Rectal smooth muscle tissue (tissue), 1 donor: ENCODE data around the gene SGK1.
"Not testable (repeated sequence)": the region's sequence is repeated elsewhere in the genome, so short reads cannot be mapped to it uniquely, and the experiment has no call there.

Experiments used
- H3K27ac ChIP-seq: one replicate; pipeline ENCODE4 v1.7.0; 2013; ENCODE audit warnings: low read depth, low read length, inconsistent platforms
- H3K27me3 ChIP-seq: one replicate; pipeline ENCODE4 v1.7.0; 2013; ENCODE audit warnings: low read length; ENCODE audit not compliant: control insufficient read depth, insufficient read depth
- H3K36me3 ChIP-seq: one replicate; pipeline ENCODE4 v1.7.0; 2013; ENCODE audit warnings: low read length; ENCODE audit not compliant: control insufficient read depth, insufficient read depth
- H3K4me1 ChIP-seq: one replicate; pipeline ENCODE4 v1.7.0; 2013; ENCODE audit warnings: low read length; ENCODE audit not compliant: control insufficient read depth, insufficient read depth
- H3K4me3 ChIP-seq: one replicate; pipeline ENCODE4 v1.7.0; 2013; ENCODE audit warnings: low read length
- H3K9ac ChIP-seq: one replicate; pipeline ENCODE4 v1.7.0; 2013; ENCODE audit warnings: low read length

SGK1 gene

DNA sequence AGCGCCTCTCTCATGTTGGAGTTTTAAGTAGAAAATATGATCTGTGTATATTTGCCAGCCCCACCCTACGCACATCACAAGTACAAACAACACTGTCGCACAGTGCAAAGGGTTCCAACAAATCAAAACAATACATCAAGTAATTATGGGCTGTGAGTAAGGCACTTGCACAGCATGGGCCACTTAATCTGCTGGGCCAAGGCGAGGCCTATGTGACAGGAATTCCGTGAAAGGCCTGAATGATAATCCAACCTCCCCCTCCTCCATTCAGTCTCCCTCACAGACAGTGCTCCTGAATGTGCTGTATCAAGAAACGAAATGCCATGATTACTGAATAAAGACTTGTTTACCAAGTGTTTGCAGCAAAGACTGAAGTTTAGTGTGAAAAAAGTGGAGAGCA lies 135.4 kb downstream of the SGK1 start:
- H3K27me3 ChIP-seq: no peaks in the 10 kb centered on the region
- no peaks in the 10 kb centered on the region for H3K36me3 ChIP-seq
- H3K27ac ChIP-seq: no peak overlapping the region
- H3K4me3 ChIP-seq: no peak overlapping the region
- H3K9ac ChIP-seq: no peak overlapping the region
- no peaks in the 10 kb centered on the region for H3K4me1 ChIP-seq

DNA sequence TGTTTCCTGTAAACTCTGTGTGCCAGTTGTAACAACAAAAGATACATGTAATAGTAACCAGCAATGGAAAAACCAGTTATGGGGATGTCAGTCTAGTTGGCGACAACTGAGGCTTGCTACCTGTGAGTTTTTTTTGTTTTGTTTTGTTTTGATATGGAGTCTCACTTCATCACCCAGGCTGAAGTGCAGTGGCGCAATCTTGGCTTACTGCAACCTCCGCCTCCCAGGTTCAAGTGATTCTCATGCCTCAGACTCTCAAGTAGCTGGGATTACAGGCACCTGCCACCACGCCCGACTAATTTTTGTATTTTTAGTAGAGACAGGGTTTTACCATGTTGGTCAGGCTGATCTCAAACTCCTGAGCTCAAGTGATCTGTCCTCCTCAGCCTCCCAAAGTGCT lies 136.2 kb downstream of the SGK1 start:
- H3K4me1 ChIP-seq, H3K36me3 ChIP-seq, H3K9ac ChIP-seq, H3K27ac ChIP-seq, H3K27me3 ChIP-seq, H3K4me3 ChIP-seq: not testable (repeated sequence)

DNA sequence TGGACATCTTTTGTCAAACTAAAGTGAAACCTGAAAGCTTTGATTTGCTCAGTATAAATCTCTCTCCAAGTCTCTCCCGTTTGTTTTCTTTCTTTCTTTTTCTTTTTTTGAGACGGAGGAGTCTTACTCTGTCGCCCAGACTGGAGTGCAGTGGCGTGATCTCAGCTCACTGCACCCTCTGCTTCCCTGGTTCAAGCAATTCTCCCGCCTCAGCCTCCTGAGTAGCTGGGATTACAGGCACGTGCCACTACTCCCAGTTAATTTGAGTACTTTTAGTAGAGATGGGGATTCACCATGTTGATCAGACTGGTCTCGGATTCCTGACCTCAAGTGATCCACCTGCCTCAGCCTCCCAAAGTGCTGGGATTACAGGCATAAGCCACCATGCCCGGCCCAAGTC lies 136.7 kb downstream of the SGK1 start:
- H3K27ac ChIP-seq, H3K36me3 ChIP-seq, H3K4me3 ChIP-seq, H3K27me3 ChIP-seq, H3K9ac ChIP-seq, H3K4me1 ChIP-seq: not testable (repeated sequence)

DNA sequence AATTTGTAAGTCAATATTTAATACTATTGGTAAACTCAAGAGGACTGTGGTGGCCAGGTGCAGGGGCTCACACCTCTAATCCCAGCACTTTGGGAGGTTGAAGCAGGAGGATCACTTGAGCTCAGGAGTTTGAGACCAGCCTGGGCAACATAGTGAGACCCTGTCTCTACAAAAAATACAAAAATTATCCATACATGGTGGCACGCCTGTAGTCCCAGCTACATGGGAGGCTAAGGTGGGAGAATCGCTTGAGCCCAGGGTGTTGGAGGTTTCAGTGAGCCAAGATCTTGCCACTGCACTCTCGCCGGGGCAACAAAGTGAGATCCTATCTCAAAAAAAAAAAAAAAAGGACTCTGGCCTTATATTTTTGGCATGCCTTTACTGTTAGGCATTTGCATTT lies 137.4 kb downstream of the SGK1 start:
- not testable (repeated sequence) for H3K4me3 ChIP-seq, H3K9ac ChIP-seq, H3K36me3 ChIP-seq, H3K4me1 ChIP-seq, H3K27ac ChIP-seq, H3K27me3 ChIP-seq

GRCh38 chr6:134178161-134179044 lies 139.5 kb downstream of the SGK1 start:
- no peak overlapping the region for H3K27ac ChIP-seq
- no peaks in the 10 kb centered on the region for H3K27me3 ChIP-seq
- no peaks in the 10 kb centered on the region for H3K36me3 ChIP-seq
- peak overlapping the region; percentile 48 for H3K4me3 ChIP-seq
- no peak overlapping the region for H3K9ac ChIP-seq
- H3K4me1 ChIP-seq: peaks cover 6% of the 10 kb centered on the region

- Histone ChIP-seq H3K36me3 (no peaks in the 10 kb centered on the region), H3K4me3 (peak overlapping the region; percentile 48), H3K27ac (no peak overlapping the region), H3K9ac (no peak overlapping the region), H3K27me3 (no peaks in the 10 kb centered on the region), H3K4me1 (peaks cover 6% of the 10 kb centered on the region)
Measured at GRCh38 chr6:134177753-134178160, 140.2 kb downstream of the SGK1 start.

GRCh38 chr6:134177236-134177635 lies 140.7 kb downstream of the SGK1 start:
- no peak overlapping the region for H3K4me3 ChIP-seq
- no peak overlapping the region for H3K9ac ChIP-seq

DNA sequence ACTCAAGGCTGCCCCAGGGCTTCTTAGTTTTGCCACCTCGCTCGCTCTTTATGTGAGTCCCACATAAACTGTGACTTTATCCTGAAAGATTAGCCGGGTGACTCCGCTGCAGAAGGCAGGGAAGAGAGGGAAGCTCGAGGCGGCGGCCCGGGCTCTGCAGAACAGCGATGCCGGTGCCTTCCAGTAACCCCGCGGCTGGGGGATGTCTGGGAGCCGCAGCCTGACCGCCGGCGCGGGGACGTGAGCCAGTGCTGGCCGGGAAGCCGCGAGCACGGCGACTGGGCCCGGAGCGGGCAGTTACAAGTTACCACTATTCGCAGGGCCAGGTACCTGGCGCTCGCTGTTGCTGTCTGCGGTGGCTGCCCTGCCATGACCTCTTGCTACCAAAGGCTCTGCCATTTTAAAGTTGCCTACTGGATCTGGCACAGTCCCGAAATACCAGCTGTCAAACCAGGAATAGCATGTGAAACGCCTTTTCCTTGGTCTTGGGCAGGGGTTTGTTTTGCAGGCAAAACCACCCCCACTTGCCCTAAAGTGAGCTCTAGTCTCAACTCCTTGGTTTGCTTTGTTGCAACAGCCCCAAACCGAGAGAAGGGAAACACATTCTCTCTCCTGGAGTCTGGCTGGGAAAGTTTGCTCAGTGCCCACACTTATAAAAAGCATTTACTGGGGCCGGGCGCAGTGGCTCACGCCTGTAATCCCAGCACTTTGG lies 141.5 kb downstream of the SGK1 start:
- peaks cover 3% of the 10 kb centered on the region for H3K36me3 ChIP-seq
- H3K27ac ChIP-seq: peak overlapping the region; percentile 22
- no peaks in the 10 kb centered on the region for H3K27me3 ChIP-seq
- peaks cover 6% of the 10 kb centered on the region for H3K4me1 ChIP-seq
- H3K4me3 ChIP-seq: peak overlapping the region; percentile 86
- no peak overlapping the region for H3K9ac ChIP-seq

More at GRCh38 chr6:134177236-134177635, 140.7 kb downstream of the SGK1 start:
- H3K4me1 ChIP-seq: peaks cover 6% of the 10 kb centered on the region
- no peak overlapping the region for H3K27ac ChIP-seq
- H3K27me3 ChIP-seq: no peaks in the 10 kb centered on the region
- no peaks in the 10 kb centered on the region for H3K36me3 ChIP-seq

DNA sequence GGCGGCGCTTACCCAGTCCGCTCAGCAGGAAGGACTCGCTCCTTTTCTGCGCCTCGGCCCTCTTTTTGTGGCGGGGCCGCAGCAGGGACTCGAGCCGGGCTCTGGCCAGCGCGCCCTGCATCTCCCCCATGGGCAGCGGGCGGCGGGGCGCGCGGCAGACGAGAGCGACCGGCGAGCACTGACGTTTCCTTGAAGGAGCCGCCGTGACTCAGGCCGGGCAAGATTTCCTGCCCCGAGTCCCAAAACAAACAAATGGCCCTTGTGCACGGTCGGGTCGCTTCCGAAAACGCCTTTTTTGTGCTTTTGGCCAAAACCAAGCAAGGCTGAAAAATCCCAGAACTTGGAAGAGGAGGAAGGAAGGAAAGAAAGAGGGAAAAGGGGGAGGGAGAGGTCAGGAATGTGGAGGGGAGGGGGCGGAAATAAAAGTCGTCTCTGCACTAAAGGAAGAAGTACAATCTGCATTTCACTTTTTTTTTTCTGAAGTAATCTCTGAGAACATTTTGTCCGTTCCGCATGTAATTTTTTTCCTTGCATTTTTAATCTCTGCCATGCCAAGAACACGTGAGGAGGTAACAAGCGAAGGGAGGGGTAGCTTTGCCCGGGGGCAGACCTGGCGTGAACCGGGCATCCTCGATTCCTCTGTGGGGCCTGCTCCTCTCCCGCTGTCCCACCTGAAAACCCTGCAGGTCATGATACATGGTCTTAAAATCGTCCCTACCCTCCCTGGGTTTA lies 142.2 kb downstream of the SGK1 start:
- peak overlapping the region; percentile 74 for H3K27ac ChIP-seq
- peak overlapping the region; percentile 86 for H3K4me3 ChIP-seq
- H3K36me3 ChIP-seq: peaks cover 5% of the 10 kb centered on the region
- peak overlapping the region; percentile 47 for H3K9ac ChIP-seq
- H3K27me3 ChIP-seq: no peaks in the 10 kb centered on the region
- H3K4me1 ChIP-seq: peaks cover 6% of the 10 kb centered on the region

DNA sequence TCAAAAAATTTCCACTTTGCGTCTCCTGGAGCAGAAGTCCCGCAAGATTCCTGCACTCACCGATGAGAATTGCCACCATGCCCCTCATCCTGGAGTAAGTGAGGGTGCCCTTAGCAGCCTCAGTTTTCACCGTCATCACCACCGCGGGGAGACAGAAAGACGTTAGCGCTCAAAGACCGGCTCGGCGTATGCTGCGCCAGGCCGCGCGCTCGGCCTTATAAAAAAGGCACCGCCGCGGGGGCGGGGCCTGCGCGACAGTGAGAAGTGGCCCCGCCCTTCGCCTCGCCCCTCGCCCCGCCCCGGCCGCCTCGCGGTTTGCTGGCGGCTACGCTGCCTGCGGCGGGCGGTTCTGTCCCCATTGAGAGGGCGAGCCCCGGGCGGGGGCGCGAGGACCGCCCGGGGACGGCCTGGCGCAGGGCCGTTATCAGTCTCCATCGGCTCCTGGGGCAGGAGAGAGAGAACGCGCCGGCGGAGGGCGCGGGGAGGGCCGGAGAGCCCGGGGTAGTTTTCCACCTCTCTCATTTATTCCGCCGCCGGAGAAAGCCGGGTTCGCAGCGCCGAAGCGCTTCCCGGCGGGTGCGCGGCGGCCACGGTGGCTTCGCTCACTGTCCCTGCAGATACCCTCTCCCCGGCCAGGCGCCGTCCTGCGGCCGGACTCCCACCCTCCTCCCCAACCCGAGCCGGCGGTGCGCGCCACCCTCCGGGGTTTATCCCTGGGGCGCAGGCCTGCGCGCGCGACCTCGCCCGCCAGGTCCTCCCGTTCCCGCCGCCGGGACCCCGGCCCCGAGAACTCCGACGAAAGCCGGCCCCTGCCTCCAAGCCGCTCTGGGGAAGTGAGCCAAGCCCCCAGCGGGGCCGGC lies 143.0 kb downstream of the SGK1 start:
- Histone ChIP-seq H3K9ac (peak overlapping the region; percentile 47), H3K4me1 (peaks cover 6% of the 10 kb centered on the region), H3K4me3 (peak overlapping the region; percentile 86), H3K36me3 (peaks cover 8% of the 10 kb centered on the region), H3K27ac (peak overlapping the region; percentile 74), H3K27me3 (no peaks in the 10 kb centered on the region)

DNA sequence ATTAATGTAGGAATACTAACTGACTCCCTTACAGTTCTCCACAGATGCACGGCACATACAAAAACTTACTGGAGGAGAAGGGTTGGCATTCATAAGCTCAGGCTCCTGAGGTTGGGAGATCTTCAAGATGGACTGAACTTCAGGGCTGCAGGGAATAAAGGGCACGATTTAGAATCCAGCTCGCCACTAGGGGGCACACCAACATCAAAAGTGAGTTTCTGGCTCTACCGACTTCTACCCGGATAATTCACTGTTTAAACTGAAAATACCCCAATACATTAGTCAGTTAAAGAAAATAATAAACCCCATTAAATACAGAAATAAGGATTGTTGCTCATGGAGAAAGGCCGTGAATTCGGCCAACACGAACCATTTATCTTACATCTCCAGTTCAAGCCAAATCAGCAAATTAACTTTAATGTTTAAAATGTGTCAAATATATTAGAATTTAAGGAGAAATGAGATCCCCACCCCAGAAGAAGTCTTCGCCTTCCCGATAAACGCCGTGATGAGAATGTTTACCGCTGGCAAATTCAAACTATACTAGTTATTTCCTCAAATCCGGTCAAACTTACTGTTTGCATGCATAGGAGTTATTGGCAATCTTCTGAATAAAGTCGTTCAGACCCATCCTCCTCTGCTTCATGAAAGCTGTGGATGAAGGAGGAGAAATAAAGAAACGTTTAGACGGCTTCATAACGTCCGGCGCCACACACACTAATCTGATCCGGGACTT lies 143.8 kb downstream of the SGK1 start:
- H3K4me3 ChIP-seq: peak overlapping the region; percentile 86
- peaks cover 9% of the 10 kb centered on the region for H3K36me3 ChIP-seq
- peak overlapping the region; percentile 65 for H3K27ac ChIP-seq
- peaks cover 6% of the 10 kb centered on the region for H3K4me1 ChIP-seq
- H3K9ac ChIP-seq: peak overlapping the region; percentile 32
- H3K27me3 ChIP-seq: no peaks in the 10 kb centered on the region
